HepG2 (cell line): ENCODE measurements around the gene AQP5. TPM values are rescaled to one million over a fixed set of nuclear protein-coding genes. Genes with fewer than 3 reads are reported as not detected.

Source experiments
- AHDC1 ChIP-seq: sonication (generic); formaldehyde crosslinking; IDR thresholded peaks from 2 replicates; pipeline ENCODE4 v1.5.1; 2020; ENCODE audit warnings: mild to moderate bottlenecking, missing genetic modification reagents, borderline replicate concordance
- ATF3 ChIP-seq: sonication (generic); formaldehyde crosslinking; IDR thresholded peaks from 2 replicates; pipeline ENCODE4 v1.4.0; 2020; ENCODE audit warnings: missing genetic modification reagents
- BCL6 ChIP-seq: IDR thresholded peaks from 2 replicates; pipeline ENCODE4 v1.6.1; 2016; ENCODE audit warnings: missing genetic modification reagents, missing compliant biosample characterization
- CERS6 ChIP-seq: sonication (generic); formaldehyde crosslinking; IDR thresholded peaks from 2 replicates; pipeline ENCODE4 v1.5.0; 2020; ENCODE audit warnings: missing genetic modification reagents
- HDAC2 ChIP-seq: sonication (generic); formaldehyde crosslinking; IDR thresholded peaks from 2 replicates; pipeline ENCODE4 v1.4.0; 2020; ENCODE audit warnings: missing genetic modification reagents
- KLF16 ChIP-seq, 2 experiments: sonication (generic) in 1 of 2; formaldehyde crosslinking in 1 of 2; IDR thresholded peaks; 2 replicates each; pipeline versions ENCODE4 v1.6.1 to v1.8.0; 2016 to 2023; ENCODE audit warnings: missing genetic modification reagents in 2 of 2, missing compliant biosample characterization in 1 of 2
- LCORL ChIP-seq, 2 experiments: fragments of 450-650 bp in 1 of 2; sonication (generic) in 1 of 2; formaldehyde crosslinking in 1 of 2; IDR thresholded peaks; 2 replicates each; pipeline versions ENCODE4 v1.5.0 to v1.6.1; 2017 to 2020; ENCODE audit warnings: antibody characterized with exemption in 1 of 2, missing genetic modification reagents in 1 of 2
- NFYB ChIP-seq: sonication (generic); formaldehyde crosslinking; IDR thresholded peaks from 2 replicates; pipeline ENCODE4 v1.4.0; 2020; ENCODE audit warnings: missing genetic modification reagents
- NR2F2 ChIP-seq: IDR thresholded peaks from 2 replicates; pipeline ENCODE4 v1.6.1; 2012; ENCODE audit warnings: low read depth, inconsistent platforms, borderline replicate concordance
- ONECUT2 ChIP-seq: sonication (generic); formaldehyde crosslinking; IDR thresholded peaks from 2 replicates; pipeline ENCODE4 v1.4.0; 2020; ENCODE audit warnings: missing genetic modification reagents
- PAF1 ChIP-seq: IDR thresholded peaks from 2 replicates; pipeline ENCODE4 v1.6.1; 2016; ENCODE audit warnings: missing genetic modification reagents, missing compliant biosample characterization
- RARA ChIP-seq: IDR thresholded peaks from 2 replicates; pipeline ENCODE4 v1.6.1; 2016; ENCODE audit warnings: missing genetic modification reagents, missing compliant biosample characterization
- RBAK ChIP-seq: sonication (generic); formaldehyde crosslinking; IDR thresholded peaks from 2 replicates; pipeline ENCODE4 v1.5.1; 2020; ENCODE audit warnings: mild to moderate bottlenecking, missing genetic modification reagents
- TBX2 ChIP-seq: sonication (generic); formaldehyde crosslinking; IDR thresholded peaks from 2 replicates; pipeline ENCODE4 v1.5.0; 2020; ENCODE audit warnings: missing genetic modification reagents, mild to moderate bottlenecking, borderline replicate concordance
- TFDP2 ChIP-seq: sonication (generic); formaldehyde crosslinking; IDR thresholded peaks from 2 replicates; pipeline ENCODE4 v1.4.0; 2020; ENCODE audit warnings: missing genetic modification reagents
- ZFY ChIP-seq: sonication (generic); formaldehyde crosslinking; IDR thresholded peaks from 2 replicates; pipeline ENCODE4 v1.4.0; 2020; ENCODE audit warnings: missing genetic modification reagents
- ZNF205 ChIP-seq: IDR thresholded peaks from 2 replicates; pipeline ENCODE4 v1.6.1; 2018; ENCODE audit warnings: missing biosample characterization, missing genetic modification reagents
- ZNF329 ChIP-seq: sonication (generic); formaldehyde crosslinking; IDR thresholded peaks from 2 replicates; pipeline ENCODE4 v1.9.0; 2021; ENCODE audit warnings: low read depth, mild to moderate bottlenecking, missing genetic modification reagents
- ZNF570 ChIP-seq: sonication (generic); formaldehyde crosslinking; IDR thresholded peaks from 2 replicates; pipeline ENCODE4 v1.4.0; 2020; ENCODE audit warnings: mild to moderate bottlenecking, missing genetic modification reagents, borderline replicate concordance
- ZNF598 ChIP-seq: sonication (generic); formaldehyde crosslinking; IDR thresholded peaks from 2 replicates; pipeline ENCODE4 v1.5.1; 2020; ENCODE audit warnings: mild to moderate bottlenecking, missing genetic modification reagents, borderline replicate concordance
- ZNF782 ChIP-seq: sonication (generic); formaldehyde crosslinking; IDR thresholded peaks from 2 replicates; pipeline ENCODE4 v1.4.0; 2020; ENCODE audit warnings: missing genetic modification reagents, mild to moderate bottlenecking, borderline replicate concordance
- ZSCAN9 ChIP-seq: IDR thresholded peaks from 2 replicates; pipeline ENCODE4 v1.6.1; 2016; ENCODE audit warnings: borderline replicate concordance
- polyA plus RNA-seq, 8 experiments: library from polyadenylated mRNA; depleted of rRNA in 3 of 8; stranded (reverse) in 7 of 8; unstranded in 1 of 8; fragments of >200 nt; fragmentation: Illumina TruSeq in 4 of 8; extraction: Trizol in 4 of 8; gene quantifications; 2 replicates each; pipeline versions ENCODE4 v1.2.1 to v1.2.3, GENCODE V29; 2011 to 2016; ENCODE audit warnings: low read depth in 4 of 8, missing spikeins in 1 of 8, mixed read lengths in 1 of 8; ENCODE audit not compliant: insufficient read depth in 1 of 8
- total RNA-seq, 5 experiments: library from RNA; depleted of rRNA; stranded (reverse); fragments of >200 nt; fragmentation: Illumina TruSeq; extraction: Trizol; gene quantifications; 2 replicates each; pipeline ENCODE4 v1.2.3, GENCODE V29; 2016; ENCODE audit warnings: low read depth in 1 of 5

Gene AQP5
- total and polyA plus RNA-seq, 2 of the 13 experiments (the other 11 are each of a cell fraction or from before 2014, with no cell fraction given) = not detected

- TF ChIP-seq LCORL (IDR thresholded peaks at IDR 0.05) (no peak), LCORL (CRISPR knock-in tag; IDR thresholded peaks at IDR 0.05) (peak; percentile 82), ATF3 (CRISPR knock-in tag) (no peak), HDAC2 (CRISPR knock-in tag) (0 out of 2 replicates have a peak, but pooled peaks have one; percentile 20), ZNF329 (CRISPR knock-in tag) (no peak), NR2F2 (peak; percentile 86; the same call in 1 of the 2 replicates), RBAK (CRISPR knock-in tag) (no peak), ZSCAN9 (CRISPR knock-in tag) (no peak), ZNF598 (no peak), BCL6 (CRISPR knock-in tag) (peak; percentile 51; the same call in 1 of the 2 replicates), ZNF782 (peak; percentile 29; the same call in 1 of the 2 replicates), KLF16 (CRISPR knock-in tag; IDR thresholded peaks at IDR 0.05) (no peak), ONECUT2 (CRISPR knock-in tag) (peak; percentile 95), TBX2 (CRISPR knock-in tag) (peak; percentile 17; the same call in 1 of the 2 replicates), AHDC1 (CRISPR knock-in tag) (0 out of 2 replicates have a peak, but pooled peaks have one; percentile 48), PAF1 (CRISPR knock-in tag) (no peak), ZNF205 (CRISPR knock-in tag) (no peak), RARA (CRISPR knock-in tag) (peak; percentile 66; the same call in 1 of the 2 replicates), NFYB (CRISPR knock-in tag) (no peak), TFDP2 (CRISPR knock-in tag) (no peak), CERS6 (CRISPR knock-in tag) (no peak), ZFY (CRISPR knock-in tag) (no peak), ZNF570 (CRISPR knock-in tag) (no peak)
These were observed 19.1 kb downstream of the AQP5 start (continued) for GRCh38 chr12:49980501-49981349.
